GM18508 (cell line): Measurements from ENCODE around the gene PDGFD.
"Not testable (repeated sequence)": the region's sequence is repeated elsewhere in the genome, so short reads cannot be mapped to it uniquely, and the experiment has no call there.

Source experiments
- ATAC-seq: cut with Tn5 transposase; IDR thresholded peaks from one replicate; pipeline ENCODE4 v1.9.1; 2021; ENCODE audit warnings: moderate number of reproducible peaks; ENCODE audit not compliant: insufficient read depth, unreplicated experiment

PDGFD gene

GRCh38 chr11:104060004-104060794 lies 103.7 kb downstream of the PDGFD start:
- no peak for ATAC-seq

DNA sequence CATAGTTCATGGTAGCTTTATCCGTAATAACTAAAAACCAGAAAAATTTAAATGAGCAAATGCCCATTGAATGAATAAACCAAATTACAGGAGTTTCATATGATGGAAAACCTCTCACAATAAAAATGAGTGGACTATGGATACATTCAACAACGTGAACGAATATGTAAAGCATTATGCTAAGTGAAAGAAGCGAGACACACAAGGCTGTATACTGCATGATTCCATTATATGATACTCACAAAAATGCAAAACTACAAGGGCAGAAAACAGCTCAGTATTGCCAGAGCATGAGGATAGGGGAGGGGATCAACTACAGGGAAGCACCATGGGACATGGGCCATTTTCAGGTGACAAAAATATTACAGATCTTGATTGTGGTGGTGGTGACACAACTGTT lies 105.3 kb downstream of the PDGFD start:
- ATAC-seq = no peak

DNA sequence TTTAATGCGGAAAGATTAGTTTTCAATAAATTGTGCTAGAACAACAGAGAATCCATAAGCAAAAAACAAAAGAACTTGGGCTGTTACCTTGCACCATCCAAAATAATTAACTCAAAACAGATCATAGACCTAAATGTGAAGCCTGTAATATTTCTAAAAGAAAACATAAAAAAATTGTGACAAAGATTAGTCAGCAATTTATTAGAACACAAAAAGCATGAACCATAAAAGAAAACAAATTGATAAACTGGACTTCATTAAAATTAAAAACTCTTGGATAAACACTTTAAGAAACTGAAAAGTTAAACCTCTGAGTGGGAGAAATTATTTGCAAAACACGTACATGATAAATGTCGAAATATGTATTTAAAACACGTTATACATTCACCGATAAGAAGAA lies 106.0 kb downstream of the PDGFD start:
- no peak for ATAC-seq

DNA sequence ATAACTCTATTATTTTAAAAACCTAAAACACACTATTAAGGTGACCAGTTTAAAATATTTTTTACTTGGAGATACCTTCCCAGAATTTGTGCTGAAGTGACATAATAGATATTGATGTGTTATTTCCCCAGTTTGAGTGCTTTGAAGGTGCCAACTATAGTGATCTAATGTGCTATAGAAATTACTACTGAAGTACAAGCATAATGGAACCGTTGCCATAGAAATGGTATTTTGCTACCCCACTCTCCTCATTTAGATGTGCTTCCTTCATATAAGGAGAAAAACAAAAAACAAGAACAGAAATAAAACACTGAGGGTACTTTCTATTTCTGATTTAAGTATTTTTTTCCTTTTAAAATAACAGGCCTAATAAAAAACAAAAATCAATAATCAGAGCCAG lies 108.4 kb downstream of the PDGFD start:
- no peak for ATAC-seq

GRCh38 chr11:104054911-104055529 lies 108.9 kb downstream of the PDGFD start:
- no peak for ATAC-seq

- no peak for ATAC-seq
Measured at GRCh38 chr11:104053743-104054478, 110.0 kb downstream of the PDGFD start.

- no peak for ATAC-seq
Measured at GRCh38 chr11:104051778-104052177, 112.2 kb downstream of the PDGFD start.

- no peak for ATAC-seq
Measured at GRCh38 chr11:104049116-104049515, 114.8 kb downstream of the PDGFD start.

DNA sequence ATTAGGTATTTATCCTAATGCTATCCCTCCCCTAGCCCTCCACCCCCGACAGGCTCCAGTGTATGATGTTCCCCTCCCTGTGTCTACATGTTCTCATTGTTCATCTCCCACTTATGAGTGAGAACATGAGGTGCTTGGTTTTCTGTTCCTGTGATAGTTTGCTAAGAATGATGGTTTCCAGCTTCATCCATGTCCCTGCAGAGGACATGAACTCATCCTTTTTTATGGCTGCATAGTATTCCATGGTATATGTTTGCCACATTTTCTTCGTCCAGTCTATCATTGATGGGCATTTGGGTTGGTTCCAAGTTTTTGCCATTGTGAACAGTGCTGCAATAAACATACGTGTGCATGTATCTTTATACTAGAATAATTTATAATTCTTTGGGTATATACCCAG lies 117.1 kb downstream of the PDGFD start:
- not testable (repeated sequence) for ATAC-seq

GRCh38 chr11:104046331-104046730 lies 117.6 kb downstream of the PDGFD start:
- ATAC-seq = no peak

DNA sequence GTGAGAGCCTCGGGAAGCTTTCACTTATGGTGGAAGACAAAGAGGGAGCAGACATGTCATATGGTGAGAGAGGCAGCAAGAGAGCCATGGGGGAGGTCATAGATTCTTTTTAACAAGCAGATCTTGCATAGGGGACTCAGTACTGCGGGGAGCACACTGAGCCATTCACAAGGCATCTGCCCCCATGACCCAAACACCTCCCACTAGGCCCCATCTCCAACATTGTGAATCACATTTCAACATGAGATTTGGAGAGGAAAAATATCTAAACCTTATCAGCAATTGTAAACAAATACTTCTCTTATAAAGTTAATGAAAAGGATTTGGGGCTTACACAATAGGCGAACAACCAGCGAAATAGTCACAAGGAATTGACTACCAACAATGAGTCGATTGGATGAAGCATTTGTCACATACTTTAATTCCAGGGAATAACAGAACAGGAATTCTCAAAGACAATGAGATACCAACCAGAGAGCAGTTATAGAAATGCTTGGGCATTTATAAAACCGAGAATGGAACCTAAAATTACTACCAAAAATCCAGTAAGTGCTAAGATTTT lies 120.2 kb downstream of the PDGFD start:
- no peak for ATAC-seq

- ATAC-seq = no peak
Measured at GRCh38 chr11:104043142-104043541, 120.8 kb downstream of the PDGFD start.

GRCh38 chr11:104041792-104042191 lies 122.2 kb downstream of the PDGFD start:
- no peak for ATAC-seq

DNA sequence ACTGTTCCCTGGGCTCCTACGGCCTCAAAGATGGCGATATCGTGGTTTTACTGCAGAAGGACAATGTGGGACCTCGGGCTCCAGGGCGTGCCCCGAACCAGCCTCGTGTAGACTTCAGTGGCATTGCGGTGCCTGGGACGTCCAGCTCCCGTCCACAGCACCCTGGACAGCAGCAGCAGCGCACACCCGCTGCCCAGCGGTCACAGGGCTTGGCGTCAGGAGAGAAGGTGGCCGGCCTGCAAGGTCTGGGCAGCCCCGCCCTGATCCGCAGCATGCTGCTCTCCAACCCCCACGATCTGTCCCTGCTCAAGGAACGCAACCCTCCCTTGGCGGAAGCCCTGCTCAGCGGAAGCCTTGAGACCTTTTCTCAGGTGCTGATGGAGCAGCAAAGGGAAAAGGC lies 127.0 kb downstream of the PDGFD start:
- ATAC-seq = no peak

- no peak for ATAC-seq
Measured at GRCh38 chr11:104036588-104036987, 127.4 kb downstream of the PDGFD start, which contains the start of gene DDI1. Gene DDI1 (plus strand): TSS chr11:104036640. CDS start chr11:104036823, 183 bp downstream.

DNA sequence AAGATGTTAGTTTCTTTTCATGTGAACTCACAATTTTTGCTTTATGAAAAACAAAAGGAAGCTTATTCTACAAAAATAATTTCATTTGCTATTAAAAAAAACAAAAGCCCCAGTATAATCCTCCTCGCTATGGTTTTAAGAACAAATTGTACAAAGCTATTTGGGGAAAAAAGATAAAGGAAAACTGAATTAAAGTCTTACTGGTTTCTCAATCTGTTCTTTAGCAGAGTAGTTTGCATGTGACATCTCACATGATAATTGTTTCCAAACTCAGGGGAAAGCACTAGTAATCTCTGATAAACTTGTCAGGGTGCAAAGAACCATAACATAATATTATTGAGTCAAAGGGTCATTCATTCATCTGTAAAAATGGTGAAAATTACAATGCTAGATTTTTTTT lies 130.4 kb downstream of the PDGFD start:
- no peak for ATAC-seq

- no peak for ATAC-seq
Measured at GRCh38 chr11:104033134-104033533, 130.8 kb downstream of the PDGFD start.

DNA sequence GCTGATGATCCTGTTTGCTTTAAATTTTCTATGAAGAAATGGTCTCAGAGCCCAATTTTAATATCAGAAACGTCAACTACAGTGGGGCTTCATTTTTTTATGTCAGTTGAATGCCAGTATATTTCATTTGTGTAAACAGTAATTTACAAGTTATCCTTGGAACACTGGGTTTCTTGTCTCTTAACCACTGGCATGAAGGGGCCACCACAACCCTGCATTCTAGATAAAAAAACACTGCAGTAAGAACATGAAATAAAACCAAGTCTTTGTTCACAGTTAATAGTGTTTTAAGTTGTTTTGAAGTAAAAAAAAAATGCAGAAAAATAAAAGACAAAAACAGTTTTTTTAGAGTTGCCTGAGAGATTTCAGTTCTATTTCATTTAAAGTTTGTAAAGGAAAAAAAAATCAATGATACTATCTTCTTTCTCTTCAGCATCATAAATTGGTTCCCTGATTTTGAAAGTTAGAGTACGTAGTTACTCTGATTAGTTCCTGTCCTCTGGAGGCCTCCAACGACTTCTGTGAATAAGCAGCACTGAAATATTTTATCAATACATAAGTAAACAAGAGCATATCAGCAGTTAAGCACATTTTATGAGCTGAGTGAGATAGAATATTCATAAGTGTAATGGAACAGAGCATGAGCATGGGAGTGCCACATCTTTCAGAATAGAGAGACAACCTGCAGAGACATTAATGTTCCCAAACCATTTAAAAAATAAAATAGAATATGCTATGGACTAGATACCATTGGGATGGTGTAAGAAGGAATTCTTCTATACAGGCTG lies 135.3 kb downstream of the PDGFD start:
- ATAC-seq = no peak

DNA sequence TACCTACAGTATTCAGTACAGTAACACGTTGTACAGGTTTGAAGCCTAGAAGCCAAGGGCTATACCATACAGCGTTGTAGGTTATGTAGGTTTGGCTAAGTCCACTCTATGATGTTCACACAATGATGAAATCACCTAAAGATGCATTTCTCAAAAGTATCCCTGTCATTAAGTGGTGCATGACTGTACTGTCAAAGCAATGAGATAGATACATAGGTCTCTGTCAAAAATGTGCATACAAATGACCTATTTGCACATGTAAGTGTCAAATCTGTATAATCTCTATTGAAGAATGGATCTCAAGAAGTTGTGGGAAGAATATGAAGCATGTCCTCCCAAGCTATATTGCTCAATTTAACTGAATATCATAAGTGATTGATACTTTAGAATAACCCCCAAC lies 139.4 kb downstream of the PDGFD start:
- ATAC-seq = no peak
